HG02588 (cell line): ENCODE measurements around the gene PCSK4.
"Not testable (repeated sequence)": the region's sequence is repeated elsewhere in the genome, so short reads cannot be mapped to it uniquely, and the experiment has no call there.

Source experiments
- ATAC-seq: cut with Tn5 transposase; IDR thresholded peaks from one replicate; pipeline ENCODE4 v1.9.1; 2021; ENCODE audit warnings: mild to moderate bottlenecking, moderate library complexity; ENCODE audit not compliant: unreplicated experiment

The PCSK4 gene

GRCh38 chr19:1522838-1523237 lies 32.7 kb upstream of the PCSK4 start:
- no peak for ATAC-seq

DNA sequence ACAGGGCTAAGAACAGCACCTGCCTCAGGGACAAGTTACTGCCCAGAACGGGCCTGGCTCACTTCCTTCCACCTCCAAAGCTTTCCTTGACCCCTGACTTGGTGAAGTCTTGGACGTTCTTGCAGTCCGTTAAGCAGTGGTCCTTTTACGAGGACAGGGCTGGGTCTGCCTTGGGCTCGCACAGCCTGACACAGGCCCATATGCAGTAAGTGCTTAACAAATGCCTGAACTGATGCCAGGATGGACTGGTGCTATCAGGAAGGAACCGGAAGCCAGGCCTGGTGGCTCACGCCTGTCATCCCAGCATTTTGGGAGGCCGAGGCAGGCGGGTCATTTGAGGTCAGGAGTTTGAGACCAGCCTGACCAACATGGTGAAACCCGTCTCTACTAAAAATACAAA lies 31.9 kb upstream of the PCSK4 start:
- no peak for ATAC-seq

GRCh38 chr19:1521636-1522035 lies 31.5 kb upstream of the PCSK4 start:
- ATAC-seq: no peak

GRCh38 chr19:1520203-1520780 lies 30.1 kb upstream of the PCSK4 start:
- no peak for ATAC-seq

GRCh38 chr19:1519802-1520201 lies 29.7 kb upstream of the PCSK4 start:
- ATAC-seq: not testable (repeated sequence)

GRCh38 chr19:1518471-1518870 lies 28.3 kb upstream of the PCSK4 start:
- no peak for ATAC-seq

GRCh38 chr19:1516395-1516753 lies 26.2 kb upstream of the PCSK4 start:
- ATAC-seq: no peak

GRCh38 chr19:1514986-1515721 lies 25.0 kb upstream of the PCSK4 start:
- ATAC-seq: no peak

GRCh38 chr19:1514295-1514661 lies 24.1 kb upstream of the PCSK4 start:
- no peak for ATAC-seq

- ATAC-seq: no peak
These were observed 23.5 kb upstream of the PCSK4 start for GRCh38 chr19:1513499-1514294.

DNA sequence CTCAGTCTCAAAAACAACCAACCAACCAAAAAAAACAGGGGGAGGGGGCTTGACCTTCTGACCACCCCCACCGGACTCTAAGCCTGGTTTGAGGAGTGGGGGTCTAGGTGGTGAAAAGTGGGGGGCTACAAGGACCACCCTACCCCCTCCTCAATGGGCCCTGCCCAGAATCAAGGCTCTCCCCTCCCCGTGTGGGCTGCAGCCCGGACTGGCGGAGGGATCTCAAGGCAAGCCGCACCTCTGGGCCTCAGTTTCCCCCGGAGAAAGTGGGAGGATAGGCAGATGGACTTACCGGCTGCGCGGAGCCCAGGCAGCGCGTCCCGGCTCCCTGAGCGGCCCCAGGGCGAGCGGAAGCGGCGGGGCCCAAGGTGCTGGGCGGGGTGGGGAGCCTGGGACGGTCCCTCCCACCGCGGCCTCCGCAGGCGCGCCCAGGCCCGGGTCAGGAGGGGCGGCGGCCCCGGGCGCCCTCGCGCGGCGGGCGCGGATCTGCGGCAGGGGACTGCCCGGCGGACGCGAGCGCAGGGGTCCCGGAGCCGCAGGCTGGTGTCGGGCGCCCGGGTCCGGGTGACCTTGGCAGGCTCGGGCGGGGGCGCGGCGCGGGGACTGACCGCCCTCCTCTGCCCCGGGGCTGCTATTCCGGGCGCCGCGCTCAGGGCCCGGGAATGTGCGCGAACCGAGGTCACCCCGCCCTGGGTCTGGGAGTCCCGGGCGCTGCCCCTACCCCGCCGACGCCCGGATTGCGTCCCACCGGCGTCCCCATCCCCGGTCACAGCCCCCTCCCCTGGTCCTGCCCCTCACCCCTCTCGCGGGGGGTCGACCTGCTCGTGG lies 22.7 kb upstream of the PCSK4 start, which contains the start of gene ADAMTSL5:
ADAMTSL5 (minus strand) TSS at position 349 of the 828 bp plus-strand sequence. CDS start 2,076 bp downstream, outside the sequence.
- ATAC-seq: no peak

- ATAC-seq: no peak
These were observed 21.5 kb upstream of the PCSK4 start for GRCh38 chr19:1511318-1512317.

- ATAC-seq: no peak
These were observed 20.7 kb upstream of the PCSK4 start for GRCh38 chr19:1510807-1511206.

GRCh38 chr19:1510442-1510806 lies 20.3 kb upstream of the PCSK4 start:
- no peak for ATAC-seq

GRCh38 chr19:1509602-1510441 lies 19.7 kb upstream of the PCSK4 start:
- no peak for ATAC-seq

DNA sequence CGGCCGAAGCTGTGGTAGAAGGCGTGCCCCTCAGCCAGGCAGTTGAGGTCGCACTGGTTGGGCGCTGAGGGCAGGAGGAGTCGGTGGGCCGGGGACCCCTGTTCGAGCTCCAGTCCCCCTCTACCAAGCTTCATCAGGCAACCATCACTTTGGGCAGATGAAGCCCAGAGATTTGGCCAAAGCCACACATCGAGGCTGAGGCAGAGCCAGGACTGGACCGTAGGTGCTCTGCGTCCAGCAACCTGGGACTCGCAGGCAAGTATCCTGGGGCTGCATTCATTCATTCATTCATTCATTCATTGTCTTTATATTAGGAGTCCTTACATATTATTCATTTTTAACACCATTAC lies 18.3 kb upstream of the PCSK4 start:
- ATAC-seq: no peak

DNA sequence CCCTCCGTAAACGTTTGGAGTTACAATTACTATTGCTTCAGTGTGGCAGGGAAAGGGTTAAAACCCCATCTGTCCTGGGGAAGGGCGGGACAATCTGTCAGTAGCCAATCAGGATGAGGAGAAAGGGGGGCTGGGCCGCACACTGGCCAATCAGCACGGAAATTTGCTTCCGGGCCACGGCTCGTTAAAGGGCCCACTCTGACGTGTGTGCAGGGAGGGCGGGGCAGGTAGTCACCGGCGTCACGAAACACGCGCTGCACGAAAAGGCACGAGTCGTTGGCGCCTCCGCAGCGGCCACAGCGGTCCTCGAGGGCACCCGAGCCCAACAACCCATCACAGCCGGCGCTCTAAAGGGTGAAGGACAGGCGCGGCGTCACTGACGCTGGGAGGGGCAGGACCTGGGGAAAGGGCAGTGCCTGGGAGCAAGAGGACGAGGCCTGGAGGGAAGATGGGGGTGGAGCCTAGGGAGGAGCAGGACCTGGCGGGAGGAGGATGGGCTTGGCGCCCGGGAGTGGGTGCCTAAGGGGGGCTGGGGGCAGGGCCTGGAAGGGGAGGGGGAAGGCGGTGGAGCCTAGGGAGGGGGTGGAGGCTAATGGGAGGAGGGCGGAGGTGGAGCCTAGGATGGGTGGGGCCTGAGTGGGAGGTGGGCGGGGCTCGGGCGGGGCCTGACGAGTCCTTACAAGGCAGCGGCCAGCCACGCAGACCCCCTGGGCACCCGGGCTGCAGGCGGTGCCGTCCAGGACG lies 17.8 kb upstream of the PCSK4 start:
- ATAC-seq: no peak

DNA sequence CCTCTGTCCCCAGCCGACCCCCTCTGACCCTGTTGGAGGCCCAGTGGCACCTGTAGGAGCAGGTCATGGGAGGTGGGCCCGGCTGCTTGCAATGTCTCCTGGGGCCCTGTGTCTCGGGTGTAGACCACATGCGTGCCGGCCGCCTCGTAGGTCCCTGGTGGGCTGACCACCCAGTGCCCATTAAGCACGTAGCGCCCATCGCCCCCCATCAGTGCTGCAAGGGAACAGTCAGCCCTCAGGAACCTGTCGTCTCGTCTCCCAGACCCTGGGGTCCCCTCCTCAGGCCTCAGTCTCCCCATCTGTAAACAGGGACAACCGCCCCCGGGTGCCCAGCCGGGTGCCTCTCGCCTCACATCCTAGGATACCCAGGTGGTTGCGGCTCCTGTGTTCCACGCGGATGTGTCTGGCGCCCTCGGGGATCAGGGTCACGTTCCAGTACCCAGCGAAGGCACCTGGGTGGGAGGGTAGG lies 17.1 kb upstream of the PCSK4 start:
- ATAC-seq: no peak
